GM18511 (cell line): Measurements from ENCODE around the gene CAPN5.
"Not testable (repeated sequence)": the region's sequence is repeated elsewhere in the genome, so short reads cannot be mapped to it uniquely, and the experiment has no call there.

Experiments
- ATAC-seq: cut with Tn5 transposase; IDR thresholded peaks from one replicate; pipeline ENCODE4 v1.9.1; 2021; ENCODE audit warnings: mild to moderate bottlenecking, moderate library complexity; ENCODE audit not compliant: unreplicated experiment

Gene CAPN5

DNA sequence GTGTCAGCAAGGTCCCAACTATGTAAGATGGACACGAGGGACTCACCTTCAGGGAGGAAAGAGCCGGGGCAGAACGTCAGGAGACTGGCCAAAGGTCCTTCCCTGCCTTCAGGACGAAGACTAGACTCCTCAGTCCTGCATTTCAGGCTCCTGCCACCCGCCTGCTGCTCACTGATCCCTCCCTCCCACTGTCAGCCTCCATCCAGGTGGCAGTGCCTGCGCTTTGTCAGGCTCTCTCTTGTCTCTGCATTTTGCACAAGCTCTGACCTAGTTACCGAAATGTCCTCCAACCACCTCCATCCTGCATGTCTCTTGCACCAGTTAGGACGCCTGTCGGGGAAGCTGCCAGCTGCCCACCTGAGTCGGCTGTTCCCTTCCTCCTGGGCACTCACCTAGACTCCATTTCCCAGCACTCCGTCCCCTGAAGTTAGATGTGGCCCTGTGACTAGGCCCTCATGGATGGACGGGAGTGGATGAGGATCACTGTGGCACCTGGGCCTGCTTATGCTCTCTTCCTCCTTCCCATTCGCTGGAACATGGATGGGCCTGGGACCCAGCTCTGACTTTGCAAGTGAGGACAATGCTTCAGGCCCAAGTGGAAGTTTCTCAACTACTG lies 24.6 kb upstream of the CAPN5 start:
- no peak for ATAC-seq

DNA sequence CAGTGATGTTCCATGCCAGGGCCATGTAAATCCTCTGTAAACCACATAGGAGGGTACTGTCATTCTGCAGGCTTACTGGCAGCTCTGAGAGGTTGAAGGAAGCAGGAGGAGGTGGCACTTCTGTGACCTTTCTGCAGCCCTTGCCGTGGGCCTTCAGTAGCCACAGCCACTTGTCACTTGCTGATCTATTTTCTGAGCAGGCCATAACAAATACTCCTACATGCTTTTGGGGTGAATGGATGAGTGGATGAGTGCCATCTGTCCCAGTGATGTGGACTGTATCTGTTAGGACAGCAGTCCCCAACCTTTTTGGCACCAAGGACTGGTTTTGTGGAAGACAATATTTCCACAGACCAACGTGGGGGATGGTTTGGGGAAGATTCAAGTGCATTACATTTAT lies 22.4 kb upstream of the CAPN5 start:
- no peak for ATAC-seq

DNA sequence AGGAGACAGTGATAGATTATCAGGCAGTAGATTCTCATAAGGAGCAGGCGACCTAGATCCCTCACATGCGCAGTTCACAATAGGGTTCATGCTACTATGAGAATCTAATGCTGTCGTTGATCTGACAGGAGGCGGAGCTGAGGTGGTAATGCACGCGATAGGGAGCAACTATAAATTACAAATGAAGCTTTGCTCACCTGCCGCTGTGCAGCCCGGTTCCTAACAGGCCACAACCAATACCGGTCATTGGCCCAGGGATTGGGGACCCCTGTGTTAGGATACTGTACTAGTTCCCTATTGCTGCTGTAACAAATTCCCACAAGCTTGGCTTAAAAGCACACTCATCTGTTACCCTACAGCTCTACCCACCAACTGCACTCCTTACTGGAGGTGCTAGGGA lies 21.9 kb upstream of the CAPN5 start:
- no peak for ATAC-seq

DNA sequence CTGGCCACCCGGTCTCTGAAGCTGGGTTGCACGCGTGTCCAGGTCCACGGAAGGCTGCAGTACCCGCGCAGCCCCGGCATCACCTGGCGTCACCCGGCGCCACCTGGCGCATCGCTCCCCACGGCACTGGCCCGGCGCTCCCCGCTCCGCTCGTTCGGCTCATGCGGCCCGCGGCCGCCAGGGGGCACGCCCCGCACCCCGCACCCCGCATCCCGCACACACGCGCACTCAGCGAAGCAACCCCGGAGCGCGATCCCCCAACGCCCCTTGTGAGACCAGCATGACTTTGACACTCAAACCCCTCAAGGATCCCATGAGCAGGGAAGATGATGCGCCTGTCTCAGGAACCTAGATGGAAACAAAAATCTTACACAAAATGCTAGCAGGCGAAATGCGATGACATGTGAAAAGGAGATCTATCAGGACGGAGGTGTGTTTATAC lies 20.7 kb upstream of the CAPN5 start:
- ATAC-seq = no peak

DNA sequence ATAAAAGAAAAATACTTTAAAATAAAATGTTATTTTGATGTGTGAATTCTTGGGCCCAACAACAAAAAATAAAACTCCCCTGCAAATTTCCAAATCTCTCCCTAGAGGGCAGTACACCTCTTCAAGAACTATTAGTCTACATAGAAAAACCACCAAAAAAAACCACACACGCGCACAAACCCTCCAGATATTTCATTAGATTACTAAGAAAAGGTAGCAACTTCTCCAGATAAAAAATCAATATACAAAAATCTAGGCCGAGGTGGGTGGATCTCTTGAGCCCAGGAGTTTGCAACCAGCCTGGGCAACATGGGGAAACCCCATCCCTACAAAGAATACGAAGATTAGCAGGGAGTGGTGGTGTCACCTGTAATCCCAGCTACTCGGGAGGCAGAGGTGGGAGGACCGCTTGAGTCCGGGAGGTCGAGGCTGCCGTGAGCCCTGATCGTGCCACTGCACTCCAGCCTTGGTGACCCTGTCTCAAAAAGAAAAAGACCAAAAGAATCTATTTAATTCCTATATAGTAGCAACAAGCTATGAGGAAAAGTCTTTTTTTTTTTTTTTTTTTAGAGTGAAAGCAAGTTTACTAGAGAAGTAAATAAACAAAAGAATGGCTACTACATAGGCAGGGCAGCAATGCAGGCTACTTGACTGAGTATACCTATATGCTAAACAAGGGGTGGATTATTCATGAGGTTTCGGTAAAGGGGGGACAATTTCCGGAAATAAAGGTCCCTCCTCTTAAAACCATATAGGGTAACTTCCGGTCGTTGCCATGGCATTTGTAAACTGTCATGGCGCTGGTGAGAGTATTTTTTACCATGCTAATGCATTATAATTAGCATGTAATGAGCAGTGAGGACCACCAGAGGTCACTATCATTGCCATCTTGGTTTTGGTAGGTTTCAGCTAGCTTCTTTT lies 19.5 kb upstream of the CAPN5 start:
- peak; percentile 93 for ATAC-seq

DNA sequence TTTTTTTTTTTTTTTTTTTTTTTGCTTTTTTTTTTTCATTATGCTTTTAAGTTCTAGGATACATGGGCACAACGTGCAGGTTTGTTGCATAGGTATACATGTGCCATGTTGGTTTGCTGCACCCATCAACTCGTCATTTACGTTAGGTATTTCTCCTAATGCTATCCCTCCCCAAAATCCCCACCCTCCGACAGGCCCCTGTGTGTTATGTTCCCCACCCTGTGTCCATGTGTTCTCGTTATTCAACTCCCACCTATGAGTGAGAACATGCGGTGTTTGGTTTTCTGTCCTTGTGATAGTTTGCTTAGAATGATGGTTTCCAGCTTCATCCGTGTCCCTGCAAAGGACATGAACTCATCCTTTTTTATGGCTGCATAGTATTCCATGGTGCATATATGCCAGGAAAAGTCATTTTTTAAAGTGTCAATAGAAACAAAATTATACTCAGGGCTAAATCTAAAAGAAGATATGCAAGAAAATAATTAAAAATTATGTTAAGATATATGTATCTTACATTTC lies 18.8 kb upstream of the CAPN5 start:
- not testable (repeated sequence) for ATAC-seq

DNA sequence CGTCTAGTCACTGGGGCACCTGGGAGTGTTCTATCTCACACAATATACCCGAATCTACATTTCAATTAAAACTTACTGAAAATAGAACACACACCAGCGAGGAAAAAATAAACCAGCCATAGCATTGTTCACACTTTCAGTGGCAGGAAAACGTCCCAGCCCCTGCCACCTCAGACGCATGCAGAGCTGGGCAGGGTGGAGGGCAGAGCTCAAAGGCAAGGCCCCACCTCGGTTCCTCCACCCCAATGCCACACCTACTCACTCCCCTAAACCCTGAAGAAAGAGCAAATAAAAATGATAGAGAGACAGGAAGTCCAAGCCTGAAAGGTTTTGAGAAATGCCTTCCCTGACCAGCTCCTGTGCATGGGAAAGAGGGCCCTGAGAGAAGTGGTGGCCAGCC lies 17.7 kb upstream of the CAPN5 start:
- no peak for ATAC-seq

DNA sequence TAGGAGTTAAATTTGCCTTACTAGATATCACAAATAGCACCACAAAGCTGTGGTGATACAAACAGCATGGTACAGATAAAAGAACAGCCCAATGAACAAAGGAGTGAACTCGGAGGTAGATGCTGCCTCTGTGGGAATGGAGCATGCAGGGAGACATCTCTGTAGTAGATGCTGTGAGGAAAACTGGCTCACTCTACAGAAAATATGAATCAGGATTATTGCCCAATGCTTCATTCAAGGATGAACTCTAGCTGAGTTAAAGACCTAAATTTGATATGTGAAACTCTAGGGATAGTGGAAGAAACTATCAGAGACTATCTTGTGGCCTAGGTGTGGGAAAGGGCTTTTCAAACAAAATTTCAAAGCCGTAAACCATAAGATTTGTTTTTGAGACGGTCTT lies 15.3 kb upstream of the CAPN5 start:
- ATAC-seq = no peak

DNA sequence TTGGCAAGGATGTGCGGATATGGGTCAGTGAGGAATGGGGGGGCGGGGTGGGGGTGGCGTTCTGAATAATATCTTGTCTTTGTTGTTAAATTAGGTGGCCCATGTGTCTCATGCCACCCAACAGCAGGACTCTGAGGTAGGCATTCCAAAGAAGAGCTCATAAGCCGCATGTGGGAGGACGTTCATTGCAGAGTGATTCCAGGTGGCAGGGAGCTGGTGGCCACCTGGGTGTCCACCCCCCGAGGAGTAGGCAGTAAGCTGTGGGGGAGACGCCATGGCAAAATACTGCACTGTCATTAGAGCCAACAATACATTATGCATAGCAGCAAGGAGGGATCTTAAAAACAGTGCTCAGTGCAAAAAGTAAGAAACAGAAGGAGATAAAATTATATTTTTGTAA lies 14.3 kb upstream of the CAPN5 start:
- ATAC-seq = no peak

DNA sequence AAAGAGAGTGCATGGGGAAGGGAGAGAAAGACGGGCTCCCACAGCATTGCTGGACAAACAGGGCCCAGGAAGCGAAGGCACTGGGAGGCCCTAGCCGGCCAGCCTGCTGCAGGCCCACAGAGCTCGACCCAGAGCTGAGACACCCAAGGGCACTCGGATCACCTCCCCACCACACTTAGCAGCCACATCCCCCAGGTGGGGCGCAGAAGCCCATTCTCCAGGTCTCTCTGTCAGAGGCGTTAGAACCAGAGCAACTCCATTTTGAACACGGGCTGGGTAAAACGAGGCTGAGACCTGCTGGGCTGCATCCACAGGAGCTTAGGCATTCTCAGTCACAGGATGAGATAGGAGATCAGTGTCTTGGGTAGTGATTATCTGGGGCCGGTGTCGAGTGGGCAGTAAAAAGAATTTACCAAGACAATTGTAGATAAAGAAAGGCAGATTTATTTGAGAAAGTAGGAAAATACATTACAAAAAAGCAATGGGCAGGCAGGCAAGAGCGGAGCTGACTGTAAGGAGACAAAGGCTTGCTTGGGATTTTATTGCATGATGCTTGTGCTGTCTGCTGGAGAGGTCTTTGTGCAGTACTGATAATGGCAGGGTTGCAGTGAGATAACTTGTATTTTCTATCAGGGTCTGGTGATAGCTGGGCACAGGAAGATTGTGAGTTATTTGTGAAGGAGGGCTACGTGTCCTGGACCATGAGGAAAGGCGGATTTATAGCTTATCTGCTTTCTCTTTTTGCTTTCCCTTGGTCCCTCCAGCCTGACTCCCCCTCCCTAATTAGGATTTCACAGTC lies 13.4 kb upstream of the CAPN5 start:
- no peak for ATAC-seq

DNA sequence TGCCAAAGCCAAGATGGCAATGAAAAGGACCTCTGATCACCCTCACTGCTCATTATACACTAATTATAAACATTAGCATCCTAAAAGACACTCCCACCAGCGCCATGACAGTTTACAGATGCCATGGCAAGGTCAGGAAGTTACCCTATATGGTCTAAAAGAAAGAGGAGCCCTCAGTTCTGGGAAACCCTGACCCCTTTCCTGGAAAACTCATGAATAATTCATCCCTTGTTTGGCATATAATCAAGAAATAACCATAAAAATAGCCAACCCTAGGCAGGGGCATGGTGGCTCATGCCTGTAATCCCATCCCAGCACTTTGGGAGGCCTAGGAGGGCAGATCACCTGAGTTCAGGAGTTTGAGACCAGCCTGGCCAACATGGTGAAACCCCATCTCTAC lies 12.7 kb upstream of the CAPN5 start:
- no peak for ATAC-seq

DNA sequence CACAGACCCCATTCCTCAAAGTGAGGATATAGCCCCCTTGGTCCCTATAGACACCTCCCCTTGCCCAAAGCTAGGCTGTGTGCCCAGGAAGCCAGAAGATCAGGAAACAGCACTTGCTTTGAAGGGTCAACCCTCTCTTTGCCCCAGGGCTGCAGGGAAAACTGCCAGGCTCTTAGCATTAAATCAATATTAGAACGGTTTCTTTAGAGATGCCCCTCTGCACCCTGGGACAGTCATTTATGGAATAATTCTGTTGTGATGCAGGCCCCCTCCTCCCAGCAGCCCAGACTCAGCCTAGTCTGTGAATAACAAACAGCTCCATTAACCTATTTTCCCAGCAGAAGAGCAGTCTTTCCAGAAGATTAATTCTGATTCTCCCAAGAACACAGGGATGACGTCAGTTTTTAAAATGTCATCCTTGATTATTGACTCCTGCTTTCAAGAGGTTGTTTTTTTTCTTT lies 11.6 kb upstream of the CAPN5 start:
- ATAC-seq = no peak

DNA sequence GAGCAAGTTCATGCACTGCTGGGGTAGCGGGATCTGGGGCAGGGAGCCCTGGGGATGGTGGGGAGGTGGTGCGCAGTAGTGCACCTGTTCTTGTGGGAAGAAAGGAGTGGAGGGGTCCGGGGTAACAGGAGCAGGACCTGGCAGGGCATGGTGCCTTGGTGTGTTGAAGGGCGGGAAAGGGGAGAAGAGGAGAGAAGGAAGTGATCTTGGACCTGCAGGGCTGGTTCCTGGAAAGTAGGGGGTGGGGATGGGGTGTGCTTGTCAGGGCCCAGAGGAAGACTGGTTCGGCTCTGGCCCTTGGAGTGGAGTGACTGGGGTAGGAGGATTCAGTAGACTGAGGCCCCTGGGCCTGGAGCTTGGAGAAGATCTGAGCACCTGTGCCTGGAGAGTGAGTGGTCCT lies 10.9 kb upstream of the CAPN5 start:
- ATAC-seq = no peak

DNA sequence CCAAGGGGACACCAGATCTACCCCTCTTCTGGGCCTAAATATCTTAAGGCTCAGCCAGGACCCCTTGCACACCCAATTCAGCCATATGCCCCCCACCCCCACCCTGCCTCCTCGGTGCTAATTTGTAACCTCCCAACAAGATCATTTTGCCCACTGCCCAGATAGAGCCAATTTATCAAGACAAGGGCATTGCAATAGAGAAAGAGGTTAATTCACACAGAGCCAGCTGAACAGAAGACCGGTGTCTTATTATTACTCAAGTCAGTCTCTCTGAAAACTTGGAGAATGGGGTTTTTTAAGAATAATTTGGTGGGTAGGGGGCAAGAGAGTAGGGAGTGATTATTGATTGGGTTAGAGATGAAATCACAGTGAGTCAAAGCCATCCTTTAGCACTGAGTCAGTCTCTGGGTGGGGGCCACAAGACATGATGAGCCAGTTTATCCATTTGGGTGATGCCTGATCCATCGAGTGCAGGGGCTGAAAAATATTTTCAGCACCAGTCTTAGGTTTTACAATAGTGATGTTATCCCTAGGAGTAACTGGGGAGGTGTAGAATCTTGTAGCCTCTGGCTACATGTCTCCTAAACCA lies 9.9 kb upstream of the CAPN5 start:
- no peak for ATAC-seq

DNA sequence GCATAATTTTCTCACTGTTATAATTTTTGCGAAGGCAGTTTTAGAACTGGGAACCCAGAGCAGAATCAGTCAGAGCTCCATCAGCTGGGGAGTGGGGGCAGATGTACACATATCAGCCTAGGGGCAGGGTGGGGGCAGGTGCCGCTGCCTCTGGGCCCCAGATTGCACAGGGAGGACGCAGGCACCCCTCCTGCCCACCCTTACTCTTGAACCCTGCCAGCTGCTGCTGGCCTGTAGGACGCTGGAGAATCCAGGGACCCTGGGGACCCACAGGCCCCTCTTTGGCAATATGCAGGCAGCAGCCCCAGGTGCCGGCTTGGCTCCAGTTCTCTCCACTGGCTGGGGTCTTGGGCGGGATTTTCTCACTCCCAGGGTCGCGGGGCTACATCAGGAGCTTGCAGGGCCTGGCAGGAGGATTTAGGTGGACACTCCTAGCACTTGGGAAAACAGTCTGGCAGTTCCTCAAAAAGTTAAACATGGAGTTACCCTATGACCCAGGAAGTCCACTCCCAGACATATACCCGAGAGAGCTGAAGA lies 8.8 kb upstream of the CAPN5 start:
- no peak for ATAC-seq

DNA sequence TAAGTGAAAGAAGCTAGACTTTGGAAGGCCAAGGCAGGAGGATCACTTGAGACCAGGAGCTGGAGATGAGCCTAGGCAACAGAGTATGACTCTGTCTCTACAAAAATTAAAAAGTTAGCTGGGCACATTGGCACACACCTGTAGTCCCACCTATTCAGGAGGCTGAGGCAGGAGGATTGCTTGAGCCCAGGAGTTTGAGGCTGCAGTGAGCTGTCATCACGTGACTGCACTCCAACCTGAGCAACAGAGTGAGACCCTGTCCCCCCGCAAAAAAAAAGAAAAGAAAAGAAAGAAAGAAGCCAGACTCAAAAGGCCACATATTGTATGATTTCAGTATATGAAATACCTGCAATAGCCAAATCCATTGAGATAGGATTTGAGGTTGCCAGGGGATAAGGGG lies 7.9 kb upstream of the CAPN5 start:
- ATAC-seq = no peak

DNA sequence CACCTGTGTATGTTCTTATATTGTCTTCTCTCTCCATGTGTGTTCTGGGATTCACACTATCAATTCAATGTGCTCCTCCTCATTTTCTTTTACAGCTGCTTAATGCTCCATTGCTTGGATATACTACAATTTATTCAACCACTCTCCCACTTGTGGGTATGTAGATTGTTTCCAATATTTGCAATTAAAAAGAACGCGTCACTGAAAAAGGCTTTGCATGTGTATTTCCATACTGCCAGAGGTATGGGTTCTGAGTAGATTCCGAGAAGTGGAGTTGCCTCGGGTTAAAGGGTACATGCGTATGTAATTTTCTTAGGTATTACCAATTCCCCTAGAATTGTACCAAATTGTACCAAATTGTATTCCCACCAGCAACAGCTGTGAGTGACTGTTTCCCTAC lies 7.0 kb upstream of the CAPN5 start:
- ATAC-seq = no peak

DNA sequence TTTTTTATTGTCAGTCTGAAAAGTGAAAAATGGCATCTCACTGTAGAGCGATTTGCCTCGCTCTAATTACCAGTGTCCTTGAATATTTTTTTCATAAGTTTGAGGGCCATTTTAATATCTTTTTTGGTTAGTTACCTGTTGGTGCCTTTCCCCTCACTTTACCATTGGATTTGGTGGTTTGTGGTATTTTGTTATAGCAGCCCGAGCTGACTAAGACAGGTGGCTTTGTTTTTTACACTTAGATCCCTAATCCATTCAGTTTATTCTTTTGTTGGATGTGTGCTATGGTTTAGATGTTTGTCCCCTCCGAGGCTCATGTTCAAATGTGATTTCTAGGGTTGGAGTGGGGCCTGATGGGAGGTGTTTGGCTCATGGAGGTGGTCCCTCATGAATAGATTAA lies 6.5 kb upstream of the CAPN5 start:
- no peak for ATAC-seq

DNA sequence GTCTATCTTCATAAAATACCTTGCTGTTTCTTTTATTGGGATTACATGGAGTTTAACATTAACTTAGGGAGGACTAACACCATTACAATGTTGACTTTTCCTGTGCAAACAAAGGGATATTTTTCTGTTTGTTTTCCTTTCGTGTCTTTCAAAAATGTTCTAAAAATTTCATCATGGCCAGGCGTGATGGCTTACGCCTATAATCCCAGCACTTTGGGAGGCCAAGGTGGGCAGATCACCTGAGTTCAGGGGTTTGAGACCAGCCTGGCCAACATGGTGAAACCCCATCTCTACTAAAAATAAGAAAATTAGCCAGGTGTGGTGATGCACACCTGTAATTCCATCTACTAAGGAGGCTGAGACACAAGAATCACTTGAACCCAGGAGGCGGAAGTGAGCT lies 5.5 kb upstream of the CAPN5 start:
- not testable (repeated sequence) for ATAC-seq

DNA sequence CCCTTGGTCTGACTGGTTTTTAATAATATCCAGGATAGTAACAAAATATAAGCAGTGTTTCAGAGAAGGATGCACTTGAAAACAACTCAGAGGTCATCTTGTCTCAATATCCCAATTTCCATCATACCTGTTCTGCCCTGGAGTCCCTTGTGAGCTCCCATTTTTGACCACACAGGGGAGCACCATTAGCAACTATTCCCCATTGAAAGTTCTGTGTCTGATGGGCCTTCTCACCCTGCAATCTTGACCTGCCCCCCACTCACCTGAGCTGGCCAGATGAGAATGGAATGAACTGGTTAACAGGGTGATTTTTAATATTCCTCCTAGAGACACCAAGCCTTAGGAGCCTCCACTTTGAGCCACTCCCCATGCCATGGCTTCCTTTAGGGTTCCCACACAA lies 3.8 kb upstream of the CAPN5 start:
- no peak for ATAC-seq

DNA sequence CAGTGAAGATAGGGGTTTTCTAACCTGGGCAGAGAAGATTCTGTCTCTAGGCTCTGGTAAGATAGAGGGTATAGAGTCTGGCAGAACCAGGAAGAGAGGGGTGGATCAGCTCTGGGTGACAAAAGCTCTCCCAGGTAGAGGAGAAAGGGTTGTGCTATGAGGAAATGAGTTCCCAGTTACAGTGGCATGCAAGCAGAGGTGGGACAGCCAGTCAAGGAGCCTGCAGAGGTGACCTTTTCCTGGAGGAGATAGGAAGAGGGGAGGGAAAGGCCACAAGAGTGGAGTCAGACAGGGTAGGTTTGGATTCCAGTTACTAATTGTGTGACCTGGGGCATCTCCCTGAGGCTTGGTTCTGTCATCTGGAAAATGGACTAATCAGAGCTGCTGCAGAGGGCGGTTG lies 3.4 kb upstream of the CAPN5 start:
- no peak for ATAC-seq
